IMR-90 (cell line): ENCODE results near the gene FREM3. TPM values are rescaled to one million over a fixed set of nuclear protein-coding genes. Genes with fewer than 3 reads are reported as not detected.

Experiments
- ATAC-seq: fragments of 200-7000 bp; cut with Tn5 transposase; 2 replicates; pipeline ENCODE4 v1.9.1; 2020; ENCODE audit warnings: low read depth, mild to moderate bottlenecking, moderate library complexity
- BruUV-seq: library from RNA; stranded (reverse); fragments of 400-500 nt; replicated peaks from 2 replicates; lab custom pipeline; 2021; lab: Mats Ljungman, UMichigan
- CTCF ChIA-PET: fragments of 300-600 bp; formaldehyde crosslinking; extraction: SDS; loops from one replicate; lab custom pipeline; 2021; ENCODE audit warnings: antibody characterized with exemption; lab: Yijun Ruan, JAX
- POLR2A ChIA-PET: fragments of 300-600 bp; sonication (Branson Sonifier 250); formaldehyde crosslinking; loops from one replicate; lab custom pipeline; 2022; ENCODE audit warnings: antibody characterized with exemption; ENCODE audit not compliant: unreplicated experiment; lab: Charles Lee
- DNase-seq: peaks from one replicate; pipeline ENCODE4 v3.0.0; 2013
- H2AFZ ChIP-seq: replicated peaks from 2 replicates; pipeline ENCODE3; 2013; ENCODE audit warnings: low read length, mild to moderate bottlenecking; ENCODE audit not compliant: poor library complexity
- H2AK5ac ChIP-seq: 2 replicates; pipeline ENCODE4 v1.6.1; 2013; ENCODE audit warnings: low read depth, low read length, inconsistent platforms
- H2AK9ac ChIP-seq: replicated peaks from 2 replicates; pipeline ENCODE3; 2013; ENCODE audit warnings: mild to moderate bottlenecking, low read depth, low read length, moderate library complexity; ENCODE audit not compliant: poor library complexity
- H2BK120ac ChIP-seq: 2 replicates; pipeline ENCODE4 v1.6.1; 2013; ENCODE audit warnings: low read depth, low read length, inconsistent platforms
- H2BK15ac ChIP-seq: 3 replicates; pipeline ENCODE4 v1.6.1; 2013; ENCODE audit warnings: low read depth, low read length, inconsistent platforms
- H2BK20ac ChIP-seq: 2 replicates; pipeline ENCODE4 v1.6.1; 2013; ENCODE audit warnings: low read depth, mild to moderate bottlenecking, inconsistent platforms, low read length, moderate library complexity
- H2BK5ac ChIP-seq: 2 replicates; pipeline ENCODE4 v1.6.1; 2013; ENCODE audit warnings: mild to moderate bottlenecking, low read depth, low read length, inconsistent platforms; ENCODE audit not compliant: poor library complexity, severe bottlenecking
- H3K14ac ChIP-seq: replicated peaks from 2 replicates; pipeline ENCODE4 v1.6.1; 2013; ENCODE audit warnings: low read depth, low read length, inconsistent platforms
- H3K18ac ChIP-seq: 2 replicates; pipeline ENCODE4 v1.6.1; 2013; ENCODE audit warnings: low read depth, low read length, control low read depth
- H3K23ac ChIP-seq: 2 replicates; pipeline ENCODE4 v1.6.1; 2013; ENCODE audit warnings: low read depth, low read length, inconsistent platforms
- H3K27ac ChIP-seq: 2 replicates; pipeline ENCODE4 v1.5.1; 2013; ENCODE audit warnings: mild to moderate bottlenecking, control low read depth, low read length; ENCODE audit not compliant: insufficient read depth
- H3K27me3 ChIP-seq: 2 replicates; pipeline ENCODE4 v1.6.1; 2013; ENCODE audit warnings: low read length; ENCODE audit not compliant: control insufficient read depth, insufficient read depth
- H3K36me3 ChIP-seq: 2 replicates; pipeline ENCODE4 v1.6.1; 2013; ENCODE audit warnings: low read length, mixed read lengths; ENCODE audit not compliant: control insufficient read depth, insufficient read depth
- H3K4ac ChIP-seq: 2 replicates; pipeline ENCODE4 v1.6.1; 2013; ENCODE audit warnings: low read depth, low read length, inconsistent platforms
- H3K4me1 ChIP-seq: 2 replicates; pipeline ENCODE4 v1.6.1; 2013; ENCODE audit warnings: low read length, mixed read lengths; ENCODE audit not compliant: control insufficient read depth, insufficient read depth
- H3K4me2 ChIP-seq: 2 replicates; pipeline ENCODE4 v1.6.1; 2013; ENCODE audit warnings: low read depth, mild to moderate bottlenecking, control low read depth, low read length, moderate library complexity
- H3K4me3 ChIP-seq: 2 replicates; pipeline ENCODE4 v1.5.1; 2013; ENCODE audit warnings: low read depth, mild to moderate bottlenecking, control low read depth, low read length, moderate library complexity; ENCODE audit not compliant: insufficient read depth
- H3K56ac ChIP-seq: 2 replicates; pipeline ENCODE4 v1.6.1; 2013; ENCODE audit warnings: low read length, inconsistent platforms; ENCODE audit not compliant: insufficient read depth; ENCODE audit errors: extremely low read depth
- H3K79me1 ChIP-seq, 2 experiments: 2 replicates each; pipeline ENCODE4 v1.6.1; 2013; ENCODE audit warnings: low read length in 2 of 2, inconsistent platforms in 1 of 2, low read depth in 1 of 2
- H3K9ac ChIP-seq: 2 replicates; pipeline ENCODE4 v1.6.1; 2013; ENCODE audit warnings: low read depth, low read length, control low read depth
- H3K9me1 ChIP-seq: 2 replicates; pipeline ENCODE4 v1.6.1; 2013; ENCODE audit warnings: low read length, inconsistent platforms; ENCODE audit not compliant: insufficient read depth
- H3K9me3 ChIP-seq: 2 replicates; pipeline ENCODE4 v1.6.1; 2013; ENCODE audit warnings: low read length; ENCODE audit not compliant: control insufficient read depth, insufficient read depth
- H4K20me1 ChIP-seq: 2 replicates; pipeline ENCODE4 v1.6.1; 2013; ENCODE audit warnings: low read length, inconsistent platforms; ENCODE audit not compliant: insufficient read depth
- H4K5ac ChIP-seq: 2 replicates; pipeline ENCODE4 v1.6.1; 2013; ENCODE audit warnings: mild to moderate bottlenecking, low read depth, low read length, control low read depth
- H4K8ac ChIP-seq, 2 experiments: 2 replicates each; pipeline ENCODE4 v1.6.1; 2013; ENCODE audit warnings: low read depth in 2 of 2, low read length in 2 of 2, control low read depth in 1 of 2, inconsistent platforms in 1 of 2
- H4K91ac ChIP-seq: 2 replicates; pipeline ENCODE4 v1.6.1; 2013; ENCODE audit warnings: low read depth, low read length, inconsistent platforms; ENCODE audit not compliant: insufficient read depth
- BHLHE40 ChIP-seq: fragments of 150-350 bp; IDR thresholded peaks from 2 replicates; pipeline ENCODE4 v1.6.1; 2016; ENCODE audit warnings: mild to moderate bottlenecking, low read depth, low read length
- CEBPB ChIP-seq: IDR thresholded peaks from 2 replicates; pipeline ENCODE4 v1.6.1; 2012; ENCODE audit warnings: low read depth, low read length, improper control_type of control experiment
- CHD1 ChIP-seq: IDR thresholded peaks from 2 replicates; pipeline ENCODE4 v1.6.1; 2012; ENCODE audit warnings: low read depth, low read length, improper control_type of control experiment
- FOS ChIP-seq: fragments of 150-350 bp; IDR thresholded peaks from 2 replicates; pipeline ENCODE4 v1.6.1; 2016; ENCODE audit warnings: low read depth, low read length
- MAFK ChIP-seq: IDR thresholded peaks from 2 replicates; pipeline ENCODE4 v1.6.1; 2012; ENCODE audit warnings: low read depth, low read length, improper control_type of control experiment
- MAZ ChIP-seq: IDR thresholded peaks from 2 replicates; pipeline ENCODE4 v1.6.1; 2012; ENCODE audit warnings: low read depth, mild to moderate bottlenecking, low read length, improper control_type of control experiment, moderate library complexity, borderline replicate concordance
- MXI1 ChIP-seq: IDR thresholded peaks from 2 replicates; pipeline ENCODE4 v1.6.1; 2012; ENCODE audit warnings: low read depth, mild to moderate bottlenecking, low read length, moderate library complexity, borderline replicate concordance
- NFE2L2 ChIP-seq: fragments of 150-350 bp; IDR thresholded peaks from 2 replicates; pipeline ENCODE4 v1.6.1; 2016; ENCODE audit warnings: low read depth, mild to moderate bottlenecking, low read length
- POLR2A ChIP-seq: IDR thresholded peaks from 2 replicates; pipeline ENCODE4 v1.6.1; 2012; ENCODE audit warnings: mild to moderate bottlenecking, low read depth, low read length
- RAD21 ChIP-seq: IDR thresholded peaks from 2 replicates; pipeline ENCODE4 v1.6.1; 2012; ENCODE audit warnings: low read length, improper control_type of control experiment
- RCOR1 ChIP-seq: IDR thresholded peaks from 2 replicates; pipeline ENCODE4 v1.6.1; 2012; ENCODE audit warnings: mild to moderate bottlenecking, low read length, improper control_type of control experiment; ENCODE audit not compliant: insufficient replicate concordance
- RFX5 ChIP-seq: IDR thresholded peaks from 2 replicates; pipeline ENCODE4 v1.8.0; 2012; ENCODE audit warnings: low read depth, mild to moderate bottlenecking, low read length, moderate library complexity
- SMC3 ChIP-seq: fragments of 150-350 bp; IDR thresholded peaks from 2 replicates; pipeline ENCODE4 v1.6.1; 2016; ENCODE audit warnings: low read depth, mild to moderate bottlenecking, antibody characterized with exemption, low read length, moderate library complexity
- WGBS, 2 experiments: methylation state at CpG; one replicate each; pipeline versions ENCODE4 v1.1.5 to v1.1.7; 2013; ENCODE audit warnings: missing lambda C conversion rate in 2 of 2; ENCODE audit not compliant: insufficient read length in 1 of 2; ENCODE audit errors: extremely low coverage in 2 of 2; 5-methylcytosine and 5-hydroxymethylcytosine counted together
- dilution Hi-C: fragments of 300-500 bp; cut with HindIII; formaldehyde crosslinking; loops from one replicate; pipeline ENCODE4 v1.14.3; 2018; ENCODE audit warnings: low sequenced_read_pairs; ENCODE audit not compliant: unreplicated experiment
- in situ Hi-C: fragments of 300-500 bp; cut with MboI; formaldehyde crosslinking; loops from 3 replicates; pipeline ENCODE4 v1.14.3; 2019; ENCODE audit warnings: low sequenced_read_pairs, inconsistent platforms, mixed read lengths
- intact Hi-C: fragments of 100-400 bp; cut with micrococcal nuclease; formaldehyde crosslinking; loops from 2 replicates; pipeline ENCODE4 v1.10.0; 2022
- polyA plus RNA-seq, 3 experiments: library from polyadenylated mRNA; depleted of rRNA; stranded (reverse); fragments of >200 nt; gene quantifications; 2 replicates each; pipeline ENCODE4 v1.2.3, GENCODE V29; 2012; ENCODE audit warnings: low replicate concordance in 1 of 3
- total RNA-seq: library from RNA; depleted of rRNA; stranded (reverse); fragments of >200 nt; gene quantifications from 2 replicates; pipeline ENCODE4 v1.2.3, GENCODE V29; 2012
- TF ChIP-seq, protein P1 (sequence below): conservative IDR thresholded peaks from 2 replicates; pipeline ENCODE4 v1.5.1; 2012; ENCODE audit warnings: mild to moderate bottlenecking, low read depth, low read length, improper control_type of control experiment
- TF ChIP-seq, protein P2 (sequence below): fragments of 150-350 bp; IDR thresholded peaks from 2 replicates; pipeline ENCODE4 v1.6.1; 2017; ENCODE audit warnings: mild to moderate bottlenecking, antibody characterized with exemption, low read length, low read depth
- TF ChIP-seq, protein P3 (sequence below): fragments of 150-350 bp; IDR thresholded peaks from 2 replicates; pipeline ENCODE4 v1.6.1; 2016; ENCODE audit warnings: low read depth, mild to moderate bottlenecking, low read length, moderate library complexity, borderline replicate concordance

FREM3 gene
- total and polyA plus RNA-seq, 2 of the 4 experiments (the other 2 are of a cell fraction): not detected

DNA sequence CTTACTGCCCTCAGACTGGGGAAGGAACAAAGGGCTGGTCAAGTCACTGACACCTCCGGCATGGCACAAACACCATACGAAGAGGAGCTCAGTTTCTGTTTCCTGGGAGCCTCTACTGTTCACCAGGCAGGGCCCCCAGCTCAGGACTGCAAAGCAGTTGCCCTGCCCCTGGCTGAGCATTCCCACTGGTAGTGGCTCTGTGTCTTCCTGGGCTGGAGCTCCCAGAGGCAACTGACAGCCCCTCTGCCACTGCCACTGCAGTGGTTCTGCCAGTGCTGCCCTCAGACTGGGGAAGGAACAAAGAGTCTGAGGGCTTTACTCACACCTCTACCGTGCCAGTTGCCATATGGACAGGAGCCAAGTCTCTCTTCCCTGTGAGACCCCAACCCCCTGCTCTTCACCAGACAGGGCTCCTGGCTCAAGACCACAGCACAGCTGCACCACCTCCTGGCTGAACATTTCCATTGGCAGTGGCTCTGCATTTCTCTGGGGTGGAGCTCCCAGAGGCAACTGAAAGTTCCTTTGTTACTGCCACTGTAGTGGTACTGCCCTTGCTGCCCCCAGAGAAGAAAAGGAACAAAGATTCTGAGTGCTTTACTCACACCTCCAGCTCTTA, 119.0 kb downstream of the FREM3 start:
- Histone ChIP-seq H4K8ac (no peak overlapping the region), H2BK15ac (no peak overlapping the region), H3K14ac (no peak overlapping the region), H3K23ac (no peak overlapping the region), H2AK5ac (no peak overlapping the region), H4K5ac (no peak overlapping the region), H3K36me3 (no peaks in the 10 kb centered on the region), H2BK20ac (no peak overlapping the region), H3K4me3 (no peak overlapping the region), H3K9ac (no peak overlapping the region), H3K56ac (no peak overlapping the region), H2BK120ac (no peak overlapping the region), H4K20me1 (no peaks in the 10 kb centered on the region), H3K9me3 (no peaks in the 10 kb centered on the region), H3K4ac (no peak overlapping the region), H3K4me2 (no peak overlapping the region), H3K79me1 (no peaks in the 10 kb centered on the region), H3K18ac (no peak overlapping the region), H2BK5ac (no peak overlapping the region), H3K9me1 (no peaks in the 10 kb centered on the region), H3K4me1 (peaks cover 3% of the 10 kb centered on the region; the same call in 1 of the 2 replicates), H3K27ac (no peak overlapping the region), H4K91ac (no peak overlapping the region), H2AK9ac (no peak overlapping the region), H3K27me3 (no peaks in the 10 kb centered on the region), H2AFZ (no peak overlapping the region)
- in situ Hi-C loops: no loop called here
- no peak for TF ChIP-seq CHD1
- TF ChIP-seq, protein P1, sequence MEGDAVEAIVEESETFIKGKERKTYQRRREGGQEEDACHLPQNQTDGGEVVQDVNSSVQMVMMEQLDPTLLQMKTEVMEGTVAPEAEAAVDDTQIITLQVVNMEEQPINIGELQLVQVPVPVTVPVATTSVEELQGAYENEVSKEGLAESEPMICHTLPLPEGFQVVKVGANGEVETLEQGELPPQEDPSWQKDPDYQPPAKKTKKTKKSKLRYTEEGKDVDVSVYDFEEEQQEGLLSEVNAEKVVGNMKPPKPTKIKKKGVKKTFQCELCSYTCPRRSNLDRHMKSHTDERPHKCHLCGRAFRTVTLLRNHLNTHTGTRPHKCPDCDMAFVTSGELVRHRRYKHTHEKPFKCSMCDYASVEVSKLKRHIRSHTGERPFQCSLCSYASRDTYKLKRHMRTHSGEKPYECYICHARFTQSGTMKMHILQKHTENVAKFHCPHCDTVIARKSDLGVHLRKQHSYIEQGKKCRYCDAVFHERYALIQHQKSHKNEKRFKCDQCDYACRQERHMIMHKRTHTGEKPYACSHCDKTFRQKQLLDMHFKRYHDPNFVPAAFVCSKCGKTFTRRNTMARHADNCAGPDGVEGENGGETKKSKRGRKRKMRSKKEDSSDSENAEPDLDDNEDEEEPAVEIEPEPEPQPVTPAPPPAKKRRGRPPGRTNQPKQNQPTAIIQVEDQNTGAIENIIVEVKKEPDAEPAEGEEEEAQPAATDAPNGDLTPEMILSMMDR: no peak
- no peak for TF ChIP-seq CEBPB
- TF ChIP-seq, protein P2, sequence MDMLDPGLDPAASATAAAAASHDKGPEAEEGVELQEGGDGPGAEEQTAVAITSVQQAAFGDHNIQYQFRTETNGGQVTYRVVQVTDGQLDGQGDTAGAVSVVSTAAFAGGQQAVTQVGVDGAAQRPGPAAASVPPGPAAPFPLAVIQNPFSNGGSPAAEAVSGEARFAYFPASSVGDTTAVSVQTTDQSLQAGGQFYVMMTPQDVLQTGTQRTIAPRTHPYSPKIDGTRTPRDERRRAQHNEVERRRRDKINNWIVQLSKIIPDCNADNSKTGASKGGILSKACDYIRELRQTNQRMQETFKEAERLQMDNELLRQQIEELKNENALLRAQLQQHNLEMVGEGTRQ: no peak
- no peak for TF ChIP-seq FOS
- TF ChIP-seq BHLHE40: no peak
- no peak for TF ChIP-seq RAD21
- no peak for TF ChIP-seq RCOR1
- TF ChIP-seq MXI1: no peak
- no peak for TF ChIP-seq RFX5
- no peak for TF ChIP-seq POLR2A
- no peak for TF ChIP-seq NFE2L2
- no peak for TF ChIP-seq SMC3
- no peak for TF ChIP-seq MAFK
- TF ChIP-seq, protein P3, sequence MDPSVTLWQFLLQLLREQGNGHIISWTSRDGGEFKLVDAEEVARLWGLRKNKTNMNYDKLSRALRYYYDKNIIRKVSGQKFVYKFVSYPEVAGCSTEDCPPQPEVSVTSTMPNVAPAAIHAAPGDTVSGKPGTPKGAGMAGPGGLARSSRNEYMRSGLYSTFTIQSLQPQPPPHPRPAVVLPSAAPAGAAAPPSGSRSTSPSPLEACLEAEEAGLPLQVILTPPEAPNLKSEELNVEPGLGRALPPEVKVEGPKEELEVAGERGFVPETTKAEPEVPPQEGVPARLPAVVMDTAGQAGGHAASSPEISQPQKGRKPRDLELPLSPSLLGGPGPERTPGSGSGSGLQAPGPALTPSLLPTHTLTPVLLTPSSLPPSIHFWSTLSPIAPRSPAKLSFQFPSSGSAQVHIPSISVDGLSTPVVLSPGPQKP: no peak
- no peak for TF ChIP-seq MAZ
- ATAC-seq (no peak), DNase-seq (no peak)
- dilution Hi-C loops: no loop called here
- no CpG with 5 or more reads among the region's 3 CpGs for WGBS, 2 experiments
- intact Hi-C loops: no loop called here
- ChIA-PET CTCF (no interaction called here), POLR2A (no interaction called here)
- no TSS peak for BruUV-seq
